Neural cell (in vitro differentiated cells): Measurements from ENCODE around the gene WDR19. TPM values are rescaled to one million over a fixed set of nuclear protein-coding genes. Genes with fewer than 3 reads are reported as not detected.

Experiments
- H2AFZ ChIP-seq: fragments of 200-600, 300-800 bp; sonication (generic), shearing (Covaris generic); 2 replicates; pipeline ENCODE4 v1.6.0; 2014; ENCODE audit warnings: low read depth, mild to moderate bottlenecking, antibody characterized with exemption, low read length, moderate library complexity
- H3F3A ChIP-seq: fragments of 200-600 bp; shearing (Covaris generic); 2 replicates; pipeline ENCODE4 v1.6.1; 2016; ENCODE audit warnings: mild to moderate bottlenecking, moderate library complexity, mixed read lengths, antibody characterized with exemption, low read length; ENCODE audit not compliant: insufficient read depth, poor library complexity, severe bottlenecking
- H3K27ac ChIP-seq: fragments of 200-600, 300-800 bp; sonication (generic), shearing (Covaris generic); 2 replicates; pipeline ENCODE4 v1.5.1; 2014; ENCODE audit warnings: mild to moderate bottlenecking, low read length, moderate library complexity
- H3K27me3 ChIP-seq: fragments of 300-800, 200-600 bp; sonication (generic), shearing (Covaris generic); 2 replicates; pipeline ENCODE4 v1.6.0; 2014; ENCODE audit warnings: mild to moderate bottlenecking, low read depth, low read length, moderate library complexity; ENCODE audit not compliant: insufficient read depth
- H3K36me3 ChIP-seq: fragments of 300-800, 200-600 bp; sonication (generic), shearing (Covaris generic); 2 replicates; pipeline ENCODE4 v1.5.1; 2014; ENCODE audit warnings: mild to moderate bottlenecking, antibody characterized with exemption, low read length, moderate library complexity; ENCODE audit not compliant: insufficient read depth
- H3K4me2 ChIP-seq: fragments of 300-800, 200-600 bp; sonication (generic), shearing (Covaris generic); 2 replicates; pipeline ENCODE4 v1.6.0; 2014; ENCODE audit warnings: mild to moderate bottlenecking, low read length
- H3K4me3 ChIP-seq: fragments of 300-800, 200-600 bp; sonication (generic), shearing (Covaris generic); 2 replicates; pipeline ENCODE4 v1.5.1; 2014; ENCODE audit warnings: mild to moderate bottlenecking, low read length, moderate library complexity
- H3K79me2 ChIP-seq: fragments of 200-600 bp; shearing (Covaris generic); replicated peaks from 2 replicates; pipeline ENCODE4 v1.6.0; 2014; ENCODE audit warnings: mild to moderate bottlenecking, low read length, moderate library complexity; ENCODE audit not compliant: insufficient read depth
- H3K9ac ChIP-seq: fragments of 300-800, 200-600 bp; sonication (generic), shearing (Covaris generic); 2 replicates; pipeline ENCODE4 v1.6.1; 2016; ENCODE audit warnings: mild to moderate bottlenecking, low read length, mixed read lengths
- H3K9me2 ChIP-seq: fragments of 200-600 bp; shearing (Covaris generic); 2 replicates; pipeline ENCODE4 v1.6.1; 2016; ENCODE audit warnings: mild to moderate bottlenecking, low read length, mixed read lengths; ENCODE audit not compliant: insufficient read depth
- H3K9me3 ChIP-seq: fragments of 200-600, 300-800 bp; sonication (generic), shearing (Covaris generic); 2 replicates; pipeline ENCODE4 v1.6.1; 2016; ENCODE audit warnings: mild to moderate bottlenecking, mixed run types, low read length, moderate library complexity, mixed read lengths
- H4K20me1 ChIP-seq: fragments of 200-600 bp; shearing (Covaris generic); 2 replicates; pipeline ENCODE4 v1.6.1; 2016; ENCODE audit warnings: mild to moderate bottlenecking, mixed run types; ENCODE audit not compliant: insufficient read depth
- EP300 ChIP-seq: fragments of 450-650 bp; conservative IDR thresholded peaks from 2 replicates; pipeline ENCODE4 v1.6.1; 2014; ENCODE audit warnings: antibody characterized with exemption, mild to moderate bottlenecking, moderate library complexity; ENCODE audit not compliant: poor library complexity, severe bottlenecking
- EZH2 ChIP-seq: fragments of 200-600, 300-800 bp; shearing (Covaris generic), sonication (generic); IDR thresholded peaks from 2 replicates; pipeline ENCODE4 v1.6.1; 2014; ENCODE audit warnings: antibody characterized with exemption, low read length, borderline replicate concordance, mild to moderate bottlenecking; ENCODE audit not compliant: insufficient read depth, poor library complexity, severe bottlenecking
- MXI1 ChIP-seq: fragments of 450-650 bp; conservative IDR thresholded peaks from 2 replicates; pipeline ENCODE4 v1.6.1; 2014; ENCODE audit warnings: antibody characterized with exemption, mild to moderate bottlenecking; ENCODE audit not compliant: poor library complexity, severe bottlenecking
- POLR2AphosphoS5 ChIP-seq: IDR thresholded peaks from 2 replicates; pipeline ENCODE4 v1.6.1; 2012
- RAD21 ChIP-seq: fragments of 450-650 bp; conservative IDR thresholded peaks from 2 replicates; pipeline ENCODE4 v1.6.1; 2014; ENCODE audit warnings: antibody characterized with exemption, mild to moderate bottlenecking, moderate library complexity
- SMC3 ChIP-seq: fragments of 450-650 bp; conservative IDR thresholded peaks from 2 replicates; pipeline ENCODE4 v1.6.1; 2014; ENCODE audit warnings: antibody characterized with exemption, mild to moderate bottlenecking, moderate library complexity; ENCODE audit not compliant: poor library complexity
- TAF1 ChIP-seq: IDR thresholded peaks from 2 replicates; pipeline ENCODE4 v1.6.1; 2012; ENCODE audit warnings: low read depth
- polyA plus RNA-seq: library from polyadenylated mRNA; depleted of rRNA; stranded (reverse); fragments of >200 nt; gene quantifications from 2 replicates; pipeline ENCODE4 v1.2.3, GENCODE V29; 2014
- TF ChIP-seq, protein P1 (sequence below): fragments of 450-650 bp; IDR thresholded peaks from 2 replicates; pipeline ENCODE4 v1.5.1; 2014; ENCODE audit warnings: antibody characterized with exemption, mild to moderate bottlenecking, moderate library complexity; ENCODE audit not compliant: poor library complexity, severe bottlenecking
- TF ChIP-seq, protein P2 (sequence below): IDR thresholded peaks from 2 replicates; pipeline ENCODE4 v1.6.1; 2012; ENCODE audit warnings: borderline replicate concordance

Gene WDR19
- polyA plus RNA-seq, 1 donor from 2014 or later = 69.9 TPM

DNA sequence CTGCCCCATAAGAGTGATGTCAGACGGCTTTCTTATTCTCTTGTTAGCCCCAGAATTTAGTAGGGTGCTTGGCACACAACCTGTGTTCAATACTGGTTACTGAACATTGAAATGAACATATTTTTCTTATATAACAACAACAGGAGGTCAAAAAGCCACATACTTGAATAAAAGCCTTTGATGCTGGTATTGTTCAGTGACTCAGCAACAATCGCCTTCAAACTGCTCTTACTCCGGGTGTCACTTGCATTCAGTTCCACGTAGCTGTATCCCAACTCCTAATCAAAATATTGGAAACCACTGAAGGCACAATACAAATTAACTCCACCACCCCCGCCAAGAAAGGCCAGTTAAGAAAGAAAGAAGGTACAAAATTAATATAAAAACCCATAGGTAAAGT, 122.3 kb downstream of the WDR19 start:
- Histone ChIP-seq H3K4me3 (no peak overlapping the region), H3K9me3 (no peaks in the 10 kb centered on the region), H3K4me2 (no peak overlapping the region), H3K27me3 (no peaks in the 10 kb centered on the region), H3F3A (no peaks in the 10 kb centered on the region), H2AFZ (no peak overlapping the region), H3K27ac (no peak overlapping the region), H3K9ac (no peak overlapping the region), H3K9me2 (no peaks in the 10 kb centered on the region), H3K36me3 (no peaks in the 10 kb centered on the region), H3K79me2 (no peaks in the 10 kb centered on the region), H4K20me1 (no peaks in the 10 kb centered on the region)
- TF ChIP-seq RAD21 (no peak), POLR2AphosphoS5 (no peak), TAF1 (no peak), EP300 (no peak)
- TF ChIP-seq, protein P1, sequence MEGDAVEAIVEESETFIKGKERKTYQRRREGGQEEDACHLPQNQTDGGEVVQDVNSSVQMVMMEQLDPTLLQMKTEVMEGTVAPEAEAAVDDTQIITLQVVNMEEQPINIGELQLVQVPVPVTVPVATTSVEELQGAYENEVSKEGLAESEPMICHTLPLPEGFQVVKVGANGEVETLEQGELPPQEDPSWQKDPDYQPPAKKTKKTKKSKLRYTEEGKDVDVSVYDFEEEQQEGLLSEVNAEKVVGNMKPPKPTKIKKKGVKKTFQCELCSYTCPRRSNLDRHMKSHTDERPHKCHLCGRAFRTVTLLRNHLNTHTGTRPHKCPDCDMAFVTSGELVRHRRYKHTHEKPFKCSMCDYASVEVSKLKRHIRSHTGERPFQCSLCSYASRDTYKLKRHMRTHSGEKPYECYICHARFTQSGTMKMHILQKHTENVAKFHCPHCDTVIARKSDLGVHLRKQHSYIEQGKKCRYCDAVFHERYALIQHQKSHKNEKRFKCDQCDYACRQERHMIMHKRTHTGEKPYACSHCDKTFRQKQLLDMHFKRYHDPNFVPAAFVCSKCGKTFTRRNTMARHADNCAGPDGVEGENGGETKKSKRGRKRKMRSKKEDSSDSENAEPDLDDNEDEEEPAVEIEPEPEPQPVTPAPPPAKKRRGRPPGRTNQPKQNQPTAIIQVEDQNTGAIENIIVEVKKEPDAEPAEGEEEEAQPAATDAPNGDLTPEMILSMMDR = no peak
- TF ChIP-seq, protein P2, sequence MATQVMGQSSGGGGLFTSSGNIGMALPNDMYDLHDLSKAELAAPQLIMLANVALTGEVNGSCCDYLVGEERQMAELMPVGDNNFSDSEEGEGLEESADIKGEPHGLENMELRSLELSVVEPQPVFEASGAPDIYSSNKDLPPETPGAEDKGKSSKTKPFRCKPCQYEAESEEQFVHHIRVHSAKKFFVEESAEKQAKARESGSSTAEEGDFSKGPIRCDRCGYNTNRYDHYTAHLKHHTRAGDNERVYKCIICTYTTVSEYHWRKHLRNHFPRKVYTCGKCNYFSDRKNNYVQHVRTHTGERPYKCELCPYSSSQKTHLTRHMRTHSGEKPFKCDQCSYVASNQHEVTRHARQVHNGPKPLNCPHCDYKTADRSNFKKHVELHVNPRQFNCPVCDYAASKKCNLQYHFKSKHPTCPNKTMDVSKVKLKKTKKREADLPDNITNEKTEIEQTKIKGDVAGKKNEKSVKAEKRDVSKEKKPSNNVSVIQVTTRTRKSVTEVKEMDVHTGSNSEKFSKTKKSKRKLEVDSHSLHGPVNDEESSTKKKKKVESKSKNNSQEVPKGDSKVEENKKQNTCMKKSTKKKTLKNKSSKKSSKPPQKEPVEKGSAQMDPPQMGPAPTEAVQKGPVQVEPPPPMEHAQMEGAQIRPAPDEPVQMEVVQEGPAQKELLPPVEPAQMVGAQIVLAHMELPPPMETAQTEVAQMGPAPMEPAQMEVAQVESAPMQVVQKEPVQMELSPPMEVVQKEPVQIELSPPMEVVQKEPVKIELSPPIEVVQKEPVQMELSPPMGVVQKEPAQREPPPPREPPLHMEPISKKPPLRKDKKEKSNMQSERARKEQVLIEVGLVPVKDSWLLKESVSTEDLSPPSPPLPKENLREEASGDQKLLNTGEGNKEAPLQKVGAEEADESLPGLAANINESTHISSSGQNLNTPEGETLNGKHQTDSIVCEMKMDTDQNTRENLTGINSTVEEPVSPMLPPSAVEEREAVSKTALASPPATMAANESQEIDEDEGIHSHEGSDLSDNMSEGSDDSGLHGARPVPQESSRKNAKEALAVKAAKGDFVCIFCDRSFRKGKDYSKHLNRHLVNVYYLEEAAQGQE = no peak

DNA sequence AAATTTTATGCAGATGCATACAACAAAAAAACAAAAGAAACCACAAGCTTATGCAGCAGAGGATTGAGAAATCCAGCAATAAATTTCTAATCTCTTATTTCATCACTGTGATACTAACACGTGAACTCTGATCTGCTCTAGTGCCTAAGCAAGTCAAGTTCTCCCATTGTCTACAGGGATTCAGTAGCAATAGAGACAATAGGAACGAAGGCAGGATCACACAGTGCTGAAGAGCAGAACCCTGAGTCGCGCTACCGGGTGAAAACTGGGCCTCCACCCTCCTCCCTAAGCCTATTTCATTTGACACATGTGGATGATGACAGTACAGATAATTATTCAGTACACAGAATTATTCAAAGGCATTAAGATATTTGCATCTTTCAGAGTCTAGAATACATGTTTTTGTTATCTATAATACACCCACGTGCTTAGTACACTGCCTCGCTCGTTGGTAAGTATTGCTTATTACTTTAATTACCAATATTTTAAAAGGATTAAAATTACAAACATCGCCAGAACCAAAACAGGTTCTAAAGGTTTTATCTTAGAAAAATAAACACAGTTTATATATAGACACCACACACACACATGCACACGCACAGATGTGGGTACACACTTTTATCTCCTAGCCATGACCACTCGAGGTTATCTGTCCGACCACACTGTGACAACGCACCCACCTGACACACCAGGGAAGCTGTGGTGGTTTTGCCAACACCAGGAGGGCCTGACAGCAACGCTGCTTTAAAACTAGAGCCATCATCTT, 123.8 kb downstream of the WDR19 start:
- Histone ChIP-seq H3K27me3 (no peaks in the 10 kb centered on the region), H3K9ac (no peak overlapping the region), H3K4me3 (no peak overlapping the region), H3K4me2 (no peak overlapping the region), H3F3A (no peaks in the 10 kb centered on the region), H2AFZ (no peak overlapping the region), H4K20me1 (no peaks in the 10 kb centered on the region), H3K79me2 (no peaks in the 10 kb centered on the region), H3K9me2 (no peaks in the 10 kb centered on the region), H3K36me3 (no peaks in the 10 kb centered on the region), H3K9me3 (no peaks in the 10 kb centered on the region), H3K27ac (no peak overlapping the region)
- TF ChIP-seq POLR2AphosphoS5 = no peak
- no peak for TF ChIP-seq TAF1
- no peak for TF ChIP-seq SMC3
- no peak for TF ChIP-seq EZH2
- no peak for TF ChIP-seq EP300
- TF ChIP-seq, protein P1 = no peak
- TF ChIP-seq MXI1 = no peak
- no peak for TF ChIP-seq RAD21
- TF ChIP-seq, protein P2 = no peak
